HepG2 (cell line): ENCODE data around the gene DPP7. TPM values are rescaled to one million over a fixed set of nuclear protein-coding genes. Genes with fewer than 3 reads are reported as not detected.

Experiments
- ATF7-NPFF ChIP-seq: sonication (generic); formaldehyde crosslinking; IDR thresholded peaks from 2 replicates; pipeline ENCODE4 v1.8.1; 2023; ENCODE audit warnings: mild to moderate bottlenecking, low read depth, missing genetic modification reagents, moderate library complexity
- ATRX ChIP-seq: sonication (generic); formaldehyde crosslinking; IDR thresholded peaks from 2 replicates; pipeline ENCODE4 v1.4.0; 2020; ENCODE audit warnings: missing genetic modification reagents, borderline replicate concordance
- EHMT2 ChIP-seq: fragments of 200-600 bp; sonication (generic); IDR thresholded peaks from 2 replicates; pipeline ENCODE4 v1.7.0; 2017; ENCODE audit warnings: antibody characterized with exemption, low read depth, low read length, borderline replicate concordance
- FLYWCH1 ChIP-seq: sonication (generic); formaldehyde crosslinking; IDR thresholded peaks from 2 replicates; pipeline ENCODE4 v1.8.1; 2023; ENCODE audit warnings: mild to moderate bottlenecking, missing genetic modification reagents
- HHEX ChIP-seq: IDR thresholded peaks from 2 replicates; pipeline ENCODE4 v1.6.1; 2016; ENCODE audit warnings: control low read depth
- HNF4G ChIP-seq, 2 experiments: sonication (generic) in 1 of 2; formaldehyde crosslinking in 1 of 2; IDR thresholded peaks; 2 replicates each; pipeline versions ENCODE4 v1.4.0 to v1.6.1; 2011 to 2020; ENCODE audit warnings: borderline replicate concordance in 2 of 2, low read depth in 2 of 2, mild to moderate bottlenecking in 2 of 2, low read length in 1 of 2, missing genetic modification reagents in 1 of 2, moderate library complexity in 1 of 2
- HNRNPK ChIP-seq: fragments of 200-400 bp; formaldehyde crosslinking; IDR thresholded peaks from 2 replicates; pipeline ENCODE4 v1.6.1; 2018; ENCODE audit warnings: low read length, low read depth, moderate library complexity, mild to moderate bottlenecking; ENCODE audit not compliant: poor library complexity, severe bottlenecking
- NFKB2 ChIP-seq: sonication (generic); formaldehyde crosslinking; IDR thresholded peaks from 2 replicates; pipeline ENCODE4 v1.4.0; 2020; ENCODE audit warnings: missing genetic modification reagents, borderline replicate concordance
- TBL1XR1 ChIP-seq: fragments of 150-350 bp; IDR thresholded peaks from 2 replicates; pipeline ENCODE4 v1.6.1; 2014; ENCODE audit warnings: borderline replicate concordance, low read length; ENCODE audit not compliant: partially characterized antibody
- ZBTB38 ChIP-seq: sonication (generic); formaldehyde crosslinking; IDR thresholded peaks from 2 replicates; pipeline ENCODE4 v1.5.1; 2020; ENCODE audit warnings: mild to moderate bottlenecking, missing genetic modification reagents
- ZC3H4 ChIP-seq: sonication (generic); formaldehyde crosslinking; IDR thresholded peaks from 2 replicates; pipeline ENCODE4 v1.4.0; 2020; ENCODE audit warnings: missing genetic modification reagents, borderline replicate concordance
- ZGPAT ChIP-seq: IDR thresholded peaks from 2 replicates; pipeline ENCODE4 v1.6.1; 2016; ENCODE audit warnings: mild to moderate bottlenecking
- ZNF276 ChIP-seq: sonication (generic); formaldehyde crosslinking; IDR thresholded peaks from 2 replicates; pipeline ENCODE4 v1.4.0; 2020; ENCODE audit warnings: mild to moderate bottlenecking, low read depth, missing genetic modification reagents
- ZNF354B ChIP-seq: sonication (generic); formaldehyde crosslinking; IDR thresholded peaks from 2 replicates; pipeline ENCODE4 v1.8.0; 2022; ENCODE audit warnings: mild to moderate bottlenecking, missing genetic modification reagents
- ZNF766 ChIP-seq: sonication (generic); formaldehyde crosslinking; IDR thresholded peaks from 2 replicates; pipeline ENCODE4 v1.5.0; 2020; ENCODE audit warnings: missing genetic modification reagents, borderline replicate concordance
- ZNF784 ChIP-seq: sonication (generic); formaldehyde crosslinking; IDR thresholded peaks from 2 replicates; pipeline ENCODE4 v1.5.1; 2020; ENCODE audit warnings: missing genetic modification reagents, mild to moderate bottlenecking, borderline replicate concordance
- ZSCAN25 ChIP-seq: sonication (generic); formaldehyde crosslinking; IDR thresholded peaks from 2 replicates; pipeline ENCODE4 v1.8.0; 2022; ENCODE audit warnings: mild to moderate bottlenecking, missing genetic modification reagents
- polyA plus RNA-seq, 8 experiments: library from polyadenylated mRNA; depleted of rRNA in 3 of 8; stranded (reverse) in 7 of 8; unstranded in 1 of 8; fragments of >200 nt; fragmentation: Illumina TruSeq in 4 of 8; extraction: Trizol in 4 of 8; gene quantifications; 2 replicates each; pipeline versions ENCODE4 v1.2.1 to v1.2.3, GENCODE V29; 2011 to 2016; ENCODE audit warnings: low read depth in 4 of 8, missing spikeins in 1 of 8, mixed read lengths in 1 of 8; ENCODE audit not compliant: insufficient read depth in 1 of 8
- total RNA-seq, 5 experiments: library from RNA; depleted of rRNA; stranded (reverse); fragments of >200 nt; fragmentation: Illumina TruSeq; extraction: Trizol; gene quantifications; 2 replicates each; pipeline ENCODE4 v1.2.3, GENCODE V29; 2016; ENCODE audit warnings: low read depth in 1 of 5
- TF ChIP-seq, protein P1 (sequence below): sonication (generic); formaldehyde crosslinking; IDR thresholded peaks from 2 replicates; pipeline ENCODE4 v1.5.1; 2020; ENCODE audit warnings: missing genetic modification reagents, mild to moderate bottlenecking, borderline replicate concordance
- TF ChIP-seq, protein P2 (sequence below): sonication (generic); formaldehyde crosslinking; IDR thresholded peaks from 2 replicates; pipeline ENCODE4 v1.5.1; 2020; ENCODE audit warnings: mild to moderate bottlenecking, missing genetic modification reagents, moderate library complexity
- TF ChIP-seq, protein P3 (sequence below): sonication (generic); formaldehyde crosslinking; IDR thresholded peaks from 2 replicates; pipeline ENCODE4 v1.4.0; 2020; ENCODE audit warnings: missing genetic modification reagents

DPP7 gene
- total and polyA plus RNA-seq, 2 of the 13 experiments (the other 11 are each of a cell fraction or from before 2014, with no cell fraction given), result 1.2 to 4.5 TPM

DNA sequence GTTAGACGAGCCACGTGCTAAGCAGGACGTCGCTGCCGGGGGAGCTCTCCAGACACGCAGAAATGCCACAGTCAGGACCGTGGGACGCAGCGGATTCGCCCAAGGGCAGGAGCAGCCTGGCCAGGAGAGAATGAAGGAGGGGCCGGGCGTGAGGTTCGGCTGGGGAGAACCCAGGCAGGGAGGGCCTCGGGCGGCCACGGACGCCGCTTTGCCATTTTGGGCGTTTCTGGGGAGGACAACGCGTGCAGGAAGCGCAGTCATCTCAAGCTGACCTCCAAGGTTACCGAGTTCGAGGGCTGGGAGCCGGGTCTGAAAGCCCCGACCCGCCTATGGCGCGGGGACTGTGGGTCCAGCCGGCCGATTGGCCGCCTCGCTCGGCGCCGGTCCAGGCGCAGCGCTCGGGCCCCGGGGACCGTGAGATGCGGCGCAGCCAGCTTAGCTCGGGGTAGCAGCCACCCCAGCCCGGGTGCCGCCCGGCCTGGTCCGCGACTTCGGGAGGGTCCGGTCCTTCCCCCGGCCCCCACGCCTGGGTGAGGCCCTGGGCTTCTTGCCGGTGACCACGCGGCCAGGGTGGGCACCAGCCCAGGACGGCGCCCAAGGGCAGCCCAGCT is 28.5 kb downstream of the DPP7 start (continued):
- TF ChIP-seq, protein P1, sequence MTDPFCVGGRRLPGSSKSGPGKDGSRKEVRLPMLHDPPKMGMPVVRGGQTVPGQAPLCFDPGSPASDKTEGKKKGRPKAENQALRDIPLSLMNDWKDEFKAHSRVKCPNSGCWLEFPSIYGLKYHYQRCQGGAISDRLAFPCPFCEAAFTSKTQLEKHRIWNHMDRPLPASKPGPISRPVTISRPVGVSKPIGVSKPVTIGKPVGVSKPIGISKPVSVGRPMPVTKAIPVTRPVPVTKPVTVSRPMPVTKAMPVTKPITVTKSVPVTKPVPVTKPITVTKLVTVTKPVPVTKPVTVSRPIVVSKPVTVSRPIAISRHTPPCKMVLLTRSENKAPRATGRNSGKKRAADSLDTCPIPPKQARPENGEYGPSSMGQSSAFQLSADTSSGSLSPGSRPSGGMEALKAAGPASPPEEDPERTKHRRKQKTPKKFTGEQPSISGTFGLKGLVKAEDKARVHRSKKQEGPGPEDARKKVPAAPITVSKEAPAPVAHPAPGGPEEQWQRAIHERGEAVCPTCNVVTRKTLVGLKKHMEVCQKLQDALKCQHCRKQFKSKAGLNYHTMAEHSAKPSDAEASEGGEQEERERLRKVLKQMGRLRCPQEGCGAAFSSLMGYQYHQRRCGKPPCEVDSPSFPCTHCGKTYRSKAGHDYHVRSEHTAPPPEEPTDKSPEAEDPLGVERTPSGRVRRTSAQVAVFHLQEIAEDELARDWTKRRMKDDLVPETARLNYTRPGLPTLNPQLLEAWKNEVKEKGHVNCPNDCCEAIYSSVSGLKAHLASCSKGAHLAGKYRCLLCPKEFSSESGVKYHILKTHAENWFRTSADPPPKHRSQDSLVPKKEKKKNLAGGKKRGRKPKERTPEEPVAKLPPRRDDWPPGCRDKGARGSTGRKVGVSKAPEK (CRISPR knock-in tag), result no peak
- no peak for TF ChIP-seq HNRNPK
- no peak for TF ChIP-seq HHEX
- TF ChIP-seq ZNF784 (CRISPR knock-in tag), result no peak
- TF ChIP-seq ZNF354B (CRISPR knock-in tag), result 0 out of 2 replicates have a peak, but pooled peaks have one; percentile 57
- TF ChIP-seq ZBTB38 (CRISPR knock-in tag), result no peak; the same call in 1 of the 2 replicates
- no peak for TF ChIP-seq EHMT2
- no peak for TF ChIP-seq ZGPAT (CRISPR knock-in tag)
- no peak for TF ChIP-seq HNF4G (IDR thresholded peaks at IDR 0.05; ENCODE audit: borderline replicate concordance, low read depth, low read length)
- no peak for TF ChIP-seq HNF4G (CRISPR knock-in tag; IDR thresholded peaks at IDR 0.05; ENCODE audit: borderline replicate concordance, low read depth)
- peak; percentile 74; the same call in 1 of the 2 replicates for TF ChIP-seq ZC3H4 (CRISPR knock-in tag)
- TF ChIP-seq TBL1XR1, result no peak
- TF ChIP-seq FLYWCH1 (CRISPR knock-in tag), result no peak
- no peak for TF ChIP-seq ATRX (CRISPR knock-in tag)
- no peak for TF ChIP-seq NFKB2 (CRISPR knock-in tag)
- TF ChIP-seq ZNF276, result peak; percentile 88
- TF ChIP-seq, protein P2, sequence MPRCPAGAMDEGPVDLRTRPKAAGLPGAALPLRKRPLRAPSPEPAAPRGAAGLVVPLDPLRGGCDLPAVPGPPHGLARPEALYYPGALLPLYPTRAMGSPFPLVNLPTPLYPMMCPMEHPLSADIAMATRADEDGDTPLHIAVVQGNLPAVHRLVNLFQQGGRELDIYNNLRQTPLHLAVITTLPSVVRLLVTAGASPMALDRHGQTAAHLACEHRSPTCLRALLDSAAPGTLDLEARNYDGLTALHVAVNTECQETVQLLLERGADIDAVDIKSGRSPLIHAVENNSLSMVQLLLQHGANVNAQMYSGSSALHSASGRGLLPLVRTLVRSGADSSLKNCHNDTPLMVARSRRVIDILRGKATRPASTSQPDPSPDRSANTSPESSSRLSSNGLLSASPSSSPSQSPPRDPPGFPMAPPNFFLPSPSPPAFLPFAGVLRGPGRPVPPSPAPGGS (CRISPR knock-in tag), result no peak
- TF ChIP-seq ZNF766 (CRISPR knock-in tag), result no peak
- 0 out of 2 replicates have a peak, but pooled peaks have one; percentile 39 for TF ChIP-seq ATF7-NPFF
- TF ChIP-seq ZSCAN25 (CRISPR knock-in tag), result no peak
- TF ChIP-seq, protein P3, sequence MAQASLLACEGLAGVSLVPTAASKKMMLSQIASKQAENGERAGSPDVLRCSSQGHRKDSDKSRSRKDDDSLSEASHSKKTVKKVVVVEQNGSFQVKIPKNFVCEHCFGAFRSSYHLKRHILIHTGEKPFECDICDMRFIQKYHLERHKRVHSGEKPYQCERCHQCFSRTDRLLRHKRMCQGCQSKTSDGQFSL, result no peak
